ENCODE results near the gene UBE3A. TPM values are rescaled to one million over a fixed set of nuclear protein-coding genes. Genes with fewer than 3 reads are reported as not detected.
"Not testable (repeated sequence)": the region's sequence is repeated elsewhere in the genome, so short reads cannot be mapped to it uniquely, and the experiment has no call there.

UBE3A gene
- polyA plus RNA-seq, 4 donors = 14.6 to 52.5 (median 17.6) TPM

- no peak overlapping the region for H3K4me3 ChIP-seq (ENCODE audit: low read depth in 1 of 3, low read length in 3 of 3)
- WGBS, 3 donors = 82 to 87% (median 87%) methylated on average over 4 of the region's 4 CpGs
- H3K27ac ChIP-seq (ENCODE audit: low read depth in 1 of 3, low read length in 2 of 3) = peak overlapping the region in 1 of 3 donors; percentile 34
- no peaks in the 10 kb centered on the region for H3K27me3 ChIP-seq (ENCODE audit: control insufficient read depth in 3 of 3, insufficient read depth in 3 of 3, low read length in 3 of 3)
- peaks cover 0 to 4% (median 3%) of the 10 kb centered on the region in 3 donors for H3K36me3 ChIP-seq (ENCODE audit: control insufficient read depth in 3 of 3, insufficient read depth in 2 of 3, low read depth in 1 of 3, low read length in 3 of 3)
- peaks cover 0 to 13% of the 10 kb centered on the region in 2 donors for H3K9me3 ChIP-seq (ENCODE audit: control insufficient read depth in 2 of 2, insufficient read depth in 1 of 2, low read depth in 1 of 2, low read length in 1 of 2)
- H3K4me1 ChIP-seq (ENCODE audit: control insufficient read depth in 3 of 3, insufficient read depth in 2 of 3, low read depth in 1 of 3, low read length in 2 of 3) = no peaks in the 10 kb centered on the region
- FAIRE-seq = no peak
- no peak for DNase-seq
Measured at GRCh38 chr15:25418202-25418601, 20.6 kb downstream of the UBE3A start.

- WGBS, 3 donors = 93 to 98% (median 94%) methylated on average over 2 of the region's 2 CpGs
- Histone ChIP-seq H3K9me3 (ENCODE audit: control insufficient read depth in 2 of 2, insufficient read depth in 1 of 2, low read depth in 1 of 2, low read length in 1 of 2) (peaks cover 0 to 13% of the 10 kb centered on the region in 2 donors), H3K4me3 (ENCODE audit: low read depth in 1 of 3, low read length in 3 of 3) (no peak overlapping the region), H3K27ac (ENCODE audit: low read depth in 1 of 3, low read length in 2 of 3) (no peak overlapping the region), H3K27me3 (ENCODE audit: control insufficient read depth in 3 of 3, insufficient read depth in 3 of 3, low read length in 3 of 3) (no peaks in the 10 kb centered on the region), H3K4me1 (ENCODE audit: control insufficient read depth in 3 of 3, insufficient read depth in 2 of 3, low read depth in 1 of 3, low read length in 2 of 3) (no peaks in the 10 kb centered on the region), H3K36me3 (ENCODE audit: control insufficient read depth in 3 of 3, insufficient read depth in 2 of 3, low read depth in 1 of 3, low read length in 3 of 3) (peaks cover 0 to 4% (median 3%) of the 10 kb centered on the region in 3 donors)
- no peak for DNase-seq
- FAIRE-seq = no peak
Measured at GRCh38 chr15:25417604-25418003, 21.2 kb downstream of the UBE3A start.

- DNase-seq (no peak), FAIRE-seq (no peak)
- no peak overlapping the region for H3K27ac ChIP-seq (ENCODE audit: low read depth in 1 of 3, low read length in 2 of 3)
- WGBS, 3 donors = 86 to 94% (median 86%) methylated on average over 3 of the region's 3 CpGs
- peaks cover 0 to 18% of the 10 kb centered on the region in 2 donors for H3K9me3 ChIP-seq (ENCODE audit: control insufficient read depth in 2 of 2, insufficient read depth in 1 of 2, low read depth in 1 of 2, low read length in 1 of 2)
- H3K4me1 ChIP-seq (ENCODE audit: control insufficient read depth in 3 of 3, insufficient read depth in 2 of 3, low read depth in 1 of 3, low read length in 2 of 3) = no peaks in the 10 kb centered on the region
- no peak overlapping the region for H3K4me3 ChIP-seq (ENCODE audit: low read depth in 1 of 3, low read length in 3 of 3)
- H3K27me3 ChIP-seq (ENCODE audit: control insufficient read depth in 3 of 3, insufficient read depth in 3 of 3, low read length in 3 of 3) = no peaks in the 10 kb centered on the region
- peaks cover 0 to 4% (median 3%) of the 10 kb centered on the region in 3 donors for H3K36me3 ChIP-seq (ENCODE audit: control insufficient read depth in 3 of 3, insufficient read depth in 2 of 3, low read depth in 1 of 3, low read length in 3 of 3)
Measured at GRCh38 chr15:25416693-25417092, 22.1 kb downstream of the UBE3A start.

- no peaks in the 10 kb centered on the region for H3K27me3 ChIP-seq (ENCODE audit: control insufficient read depth in 3 of 3, insufficient read depth in 3 of 3, low read length in 3 of 3)
- FAIRE-seq (no peak), DNase-seq (no peak)
- H3K4me3 ChIP-seq (ENCODE audit: low read depth in 1 of 3, low read length in 3 of 3) = no peak overlapping the region
- H3K4me1 ChIP-seq (ENCODE audit: control insufficient read depth in 3 of 3, insufficient read depth in 2 of 3, low read depth in 1 of 3, low read length in 2 of 3) = no peaks in the 10 kb centered on the region
- peaks cover 0 to 13% of the 10 kb centered on the region in 2 donors for H3K9me3 ChIP-seq (ENCODE audit: control insufficient read depth in 2 of 2, insufficient read depth in 1 of 2, low read depth in 1 of 2, low read length in 1 of 2)
- H3K27ac ChIP-seq (ENCODE audit: low read depth in 1 of 3, low read length in 2 of 3) = no peak overlapping the region
- 78 to 89% (median 85%) methylated on average over 3 of the region's 3 CpGs for WGBS, 3 donors
- H3K36me3 ChIP-seq (ENCODE audit: control insufficient read depth in 3 of 3, insufficient read depth in 2 of 3, low read depth in 1 of 3, low read length in 3 of 3) = no peaks in the 10 kb centered on the region
Measured at GRCh38 chr15:25415707-25416106, 23.1 kb downstream of the UBE3A start.

- no peak overlapping the region for H3K4me3 ChIP-seq (ENCODE audit: low read depth in 1 of 3, low read length in 3 of 3)
- DNase-seq (no peak), FAIRE-seq (no peak)
- no peaks in the 10 kb centered on the region for H3K36me3 ChIP-seq (ENCODE audit: control insufficient read depth in 3 of 3, insufficient read depth in 2 of 3, low read depth in 1 of 3, low read length in 3 of 3)
- no peak overlapping the region for H3K27ac ChIP-seq (ENCODE audit: low read depth in 1 of 3, low read length in 2 of 3)
- WGBS, 3 donors = 94 to 97% (median 96%) methylated on average over 1 of the region's 1 CpG
- no peaks in the 10 kb centered on the region for H3K27me3 ChIP-seq (ENCODE audit: control insufficient read depth in 3 of 3, insufficient read depth in 3 of 3, low read length in 3 of 3)
- H3K4me1 ChIP-seq (ENCODE audit: control insufficient read depth in 3 of 3, insufficient read depth in 2 of 3, low read depth in 1 of 3, low read length in 2 of 3) = no peaks in the 10 kb centered on the region
- peaks cover 0 to 13% of the 10 kb centered on the region in 2 donors for H3K9me3 ChIP-seq (ENCODE audit: control insufficient read depth in 2 of 2, insufficient read depth in 1 of 2, low read depth in 1 of 2, low read length in 1 of 2)
Measured at GRCh38 chr15:25415217-25415616, 23.6 kb downstream of the UBE3A start.

GRCh38 chr15:25410649-25411048 lies 28.2 kb downstream of the UBE3A start:
- H3K4me3 ChIP-seq (ENCODE audit: low read depth in 1 of 3, low read length in 3 of 3) = no peak overlapping the region
- DNase-seq (no peak), FAIRE-seq (no peak)
- H3K36me3 ChIP-seq (ENCODE audit: control insufficient read depth in 3 of 3, insufficient read depth in 2 of 3, low read depth in 1 of 3, low read length in 3 of 3) = peaks cover 0 to 5% (median 2%) of the 10 kb centered on the region in 3 donors
- no peaks in the 10 kb centered on the region for H3K27me3 ChIP-seq (ENCODE audit: control insufficient read depth in 3 of 3, insufficient read depth in 3 of 3, low read length in 3 of 3)
- WGBS, 3 donors = 89 to 100% (median 94%) methylated on average over 2 of the region's 2 CpGs
- H3K9me3 ChIP-seq (ENCODE audit: control insufficient read depth in 2 of 2, insufficient read depth in 1 of 2, low read depth in 1 of 2, low read length in 1 of 2) = peaks cover 0 to 12% of the 10 kb centered on the region in 2 donors
- no peak overlapping the region for H3K27ac ChIP-seq (ENCODE audit: low read depth in 1 of 3, low read length in 2 of 3)
- peaks cover 0 to 1% (median 0%) of the 10 kb centered on the region in 3 donors for H3K4me1 ChIP-seq (ENCODE audit: control insufficient read depth in 3 of 3, insufficient read depth in 2 of 3, low read depth in 1 of 3, low read length in 2 of 3)

- not testable (repeated sequence) for DNase-seq; H3K4me3 ChIP-seq (ENCODE audit: low read depth in 1 of 3, low read length in 3 of 3); FAIRE-seq; H3K9me3 ChIP-seq (ENCODE audit: control insufficient read depth in 2 of 2, insufficient read depth in 1 of 2, low read depth in 1 of 2, low read length in 1 of 2); H3K36me3 ChIP-seq (ENCODE audit: control insufficient read depth in 3 of 3, insufficient read depth in 2 of 3, low read depth in 1 of 3, low read length in 3 of 3); H3K27me3 ChIP-seq (ENCODE audit: control insufficient read depth in 3 of 3, insufficient read depth in 3 of 3, low read length in 3 of 3); H3K27ac ChIP-seq (ENCODE audit: low read depth in 1 of 3, low read length in 2 of 3); H3K4me1 ChIP-seq (ENCODE audit: control insufficient read depth in 3 of 3, insufficient read depth in 2 of 3, low read depth in 1 of 3, low read length in 2 of 3)
- WGBS, 3 donors = 79 to 91% (median 82%) methylated on average over 3 to 4 of the region's 4 CpGs
Measured at GRCh38 chr15:25409731-25410130, 29.1 kb downstream of the UBE3A start.

- 47 to 67% (median 56%) methylated on average over 2 of the region's 2 CpGs for WGBS, 3 donors
- Histone ChIP-seq H3K27me3 (ENCODE audit: control insufficient read depth in 3 of 3, insufficient read depth in 3 of 3, low read length in 3 of 3) (no peaks in the 10 kb centered on the region), H3K4me3 (ENCODE audit: low read depth in 1 of 3, low read length in 3 of 3) (no peak overlapping the region), H3K36me3 (ENCODE audit: control insufficient read depth in 3 of 3, insufficient read depth in 2 of 3, low read depth in 1 of 3, low read length in 3 of 3) (peaks cover 0 to 5% (median 2%) of the 10 kb centered on the region in 3 donors), H3K4me1 (ENCODE audit: control insufficient read depth in 3 of 3, insufficient read depth in 2 of 3, low read depth in 1 of 3, low read length in 2 of 3) (peaks cover 0 to 1% (median 0%) of the 10 kb centered on the region in 3 donors), H3K9me3 (ENCODE audit: control insufficient read depth in 2 of 2, insufficient read depth in 1 of 2, low read depth in 1 of 2, low read length in 1 of 2) (peaks cover 0 to 8% of the 10 kb centered on the region in 2 donors), H3K27ac (ENCODE audit: low read depth in 1 of 3, low read length in 2 of 3) (no peak overlapping the region)
- FAIRE-seq = peak; percentile 91
- DNase-seq = peak; percentile 37 to 44
Measured at GRCh38 chr15:25408929-25409328, 29.9 kb downstream of the UBE3A start.

GRCh38 chr15:25408428-25408827 lies 30.4 kb downstream of the UBE3A start:
- 56 to 64% (median 61%) methylated on average over 2 of the region's 2 CpGs for WGBS, 3 donors
- Histone ChIP-seq H3K27me3 (ENCODE audit: control insufficient read depth in 3 of 3, insufficient read depth in 3 of 3, low read length in 3 of 3) (no peaks in the 10 kb centered on the region), H3K27ac (ENCODE audit: low read depth in 1 of 3, low read length in 2 of 3) (no peak overlapping the region), H3K9me3 (ENCODE audit: control insufficient read depth in 2 of 2, insufficient read depth in 1 of 2, low read depth in 1 of 2, low read length in 1 of 2) (peaks cover 0 to 8% of the 10 kb centered on the region in 2 donors), H3K36me3 (ENCODE audit: control insufficient read depth in 3 of 3, insufficient read depth in 2 of 3, low read depth in 1 of 3, low read length in 3 of 3) (peaks cover 0 to 5% (median 4%) of the 10 kb centered on the region in 3 donors), H3K4me1 (ENCODE audit: control insufficient read depth in 3 of 3, insufficient read depth in 2 of 3, low read depth in 1 of 3, low read length in 2 of 3) (peaks cover 0 to 1% (median 0%) of the 10 kb centered on the region in 3 donors), H3K4me3 (ENCODE audit: low read depth in 1 of 3, low read length in 3 of 3) (no peak overlapping the region)
- FAIRE-seq (no peak), DNase-seq (no peak)
